ENCODE data around the gene MYH10.

The MYH10 gene

GRCh38 chr17:8485491-8485890 lies 145.0 kb downstream of the MYH10 start:
- no peaks in the 10 kb centered on the region for H3K36me3 ChIP-seq (ENCODE audit: control insufficient read depth, insufficient read depth, low read length)
- H3K4me1 ChIP-seq: no peaks in the 10 kb centered on the region
- no peak overlapping the region for H3K27ac ChIP-seq
- no peaks in the 10 kb centered on the region for H3K27me3 ChIP-seq (ENCODE audit: control insufficient read depth, insufficient read depth, low read length)
- H3K4me3 ChIP-seq (ENCODE audit: low read depth, low read length): no peak overlapping the region
- TF ChIP-seq CTCF (IDR thresholded peaks at IDR 0.05): no peak
- no peaks in the 10 kb centered on the region for H3K9me3 ChIP-seq (ENCODE audit: control insufficient read depth, low read length)
- no peak overlapping the region for H3K9ac ChIP-seq
- H3K79me2 ChIP-seq: peaks cover 5% of the 10 kb centered on the region
- H2AFZ ChIP-seq: no peak overlapping the region
- no peak overlapping the region for H3K4me2 ChIP-seq (ENCODE audit: low read length)

GRCh38 chr17:8484465-8484864 lies 146.1 kb downstream of the MYH10 start:
- H3K4me3 ChIP-seq (ENCODE audit: low read depth, low read length): no peak overlapping the region
- H3K9ac ChIP-seq: no peak overlapping the region
- no peaks in the 10 kb centered on the region for H3K4me1 ChIP-seq
- H3K79me2 ChIP-seq: peaks cover 5% of the 10 kb centered on the region
- no peaks in the 10 kb centered on the region for H3K27me3 ChIP-seq (ENCODE audit: control insufficient read depth, insufficient read depth, low read length)
- H3K9me3 ChIP-seq (ENCODE audit: control insufficient read depth, low read length): no peaks in the 10 kb centered on the region
- no peak overlapping the region for H3K27ac ChIP-seq
- H3K36me3 ChIP-seq (ENCODE audit: control insufficient read depth, insufficient read depth, low read length): no peaks in the 10 kb centered on the region
- H2AFZ ChIP-seq: no peak overlapping the region
- TF ChIP-seq CTCF (IDR thresholded peaks at IDR 0.05): no peak
- no peak overlapping the region for H3K4me2 ChIP-seq (ENCODE audit: low read length)

GRCh38 chr17:8482546-8482945 lies 148.0 kb downstream of the MYH10 start:
- H3K9me3 ChIP-seq (ENCODE audit: control insufficient read depth, low read length): no peaks in the 10 kb centered on the region
- no peak overlapping the region for H3K4me3 ChIP-seq (ENCODE audit: low read depth, low read length)
- no peaks in the 10 kb centered on the region for H3K4me1 ChIP-seq
- no peaks in the 10 kb centered on the region for H3K27me3 ChIP-seq (ENCODE audit: control insufficient read depth, insufficient read depth, low read length)
- no peak overlapping the region for H2AFZ ChIP-seq
- no peak overlapping the region for H3K9ac ChIP-seq
- no peak overlapping the region for H3K4me2 ChIP-seq (ENCODE audit: low read length)
- TF ChIP-seq CTCF (IDR thresholded peaks at IDR 0.05): no peak
- no peak overlapping the region for H3K27ac ChIP-seq
- H3K79me2 ChIP-seq: peaks cover 5% of the 10 kb centered on the region
- H3K36me3 ChIP-seq (ENCODE audit: control insufficient read depth, insufficient read depth, low read length): no peaks in the 10 kb centered on the region

GRCh38 chr17:8481703-8482102 lies 148.8 kb downstream of the MYH10 start:
- peaks cover 5% of the 10 kb centered on the region for H3K79me2 ChIP-seq
- no peaks in the 10 kb centered on the region for H3K36me3 ChIP-seq (ENCODE audit: control insufficient read depth, insufficient read depth, low read length)
- no peaks in the 10 kb centered on the region for H3K9me3 ChIP-seq (ENCODE audit: control insufficient read depth, low read length)
- H3K4me2 ChIP-seq (ENCODE audit: low read length): no peak overlapping the region
- no peaks in the 10 kb centered on the region for H3K4me1 ChIP-seq
- H3K9ac ChIP-seq: no peak overlapping the region
- H3K4me3 ChIP-seq (ENCODE audit: low read depth, low read length): no peak overlapping the region
- no peak overlapping the region for H3K27ac ChIP-seq
- TF ChIP-seq CTCF (IDR thresholded peaks at IDR 0.05): no peak
- no peak overlapping the region for H2AFZ ChIP-seq
- no peaks in the 10 kb centered on the region for H3K27me3 ChIP-seq (ENCODE audit: control insufficient read depth, insufficient read depth, low read length)

GRCh38 chr17:8481089-8481488 lies 149.4 kb downstream of the MYH10 start:
- Histone ChIP-seq H3K4me2 (ENCODE audit: low read length) (no peak overlapping the region), H3K79me2 (peaks cover 5% of the 10 kb centered on the region), H3K27ac (no peak overlapping the region), H2AFZ (no peak overlapping the region), H3K9me3 (ENCODE audit: control insufficient read depth, low read length) (no peaks in the 10 kb centered on the region), H3K27me3 (ENCODE audit: control insufficient read depth, insufficient read depth, low read length) (no peaks in the 10 kb centered on the region), H3K4me3 (ENCODE audit: low read depth, low read length) (no peak overlapping the region), H3K4me1 (no peaks in the 10 kb centered on the region), H3K9ac (no peak overlapping the region), H3K36me3 (ENCODE audit: control insufficient read depth, insufficient read depth, low read length) (no peaks in the 10 kb centered on the region)
- TF ChIP-seq CTCF (IDR thresholded peaks at IDR 0.05): no peak
